Skeletal muscle cell (primary cell): ENCODE results near the gene PROCR.
A peak's percentile ranks its signal among the peaks of the same experiment; 100 is the strongest.
"Not testable (repeated sequence)": the region's sequence is repeated elsewhere in the genome, so short reads cannot be mapped to it uniquely, and the experiment has no call there.

Experiments used
- DNase-seq: peaks from one replicate; pipeline ENCODE4 v3.0.0-alpha.2; 2010; ENCODE audit warnings: low read depth
- H3K4me3 ChIP-seq: 2 replicates; pipeline ENCODE4 v1.5.1; 2011; ENCODE audit warnings: low read depth, mild to moderate bottlenecking, control low read depth, low read length, moderate library complexity

Gene PROCR

GRCh38 chr20:35160341-35160740 lies 11.5 kb upstream of the PROCR start:
- H3K4me3 ChIP-seq, DNase-seq: not testable (repeated sequence)

GRCh38 chr20:35164531-35164930 lies 7.3 kb upstream of the PROCR start:
- H3K4me3 ChIP-seq = not testable (repeated sequence)

GRCh38 chr20:35165221-35166185 lies 6.4 kb upstream of the PROCR start:
- no peak for DNase-seq
- no peak overlapping the region for H3K4me3 ChIP-seq

More at GRCh38 chr20:35164531-35164930, 7.3 kb upstream of the PROCR start:
- DNase-seq = not testable (repeated sequence)

- DNase-seq = no peak
- no peak overlapping the region for H3K4me3 ChIP-seq
These were observed 5.5 kb upstream of the PROCR start for GRCh38 chr20:35166242-35166830.

- DNase-seq = no peak
- no peak overlapping the region for H3K4me3 ChIP-seq
These were observed 4.1 kb upstream of the PROCR start for GRCh38 chr20:35167787-35168186.

- not testable (repeated sequence) for DNase-seq, H3K4me3 ChIP-seq
These were observed 3.0 kb upstream of the PROCR start for GRCh38 chr20:35168701-35169409.

GRCh38 chr20:35171438-35171752 lies 477 bp upstream of the PROCR start:
- H3K4me3 ChIP-seq = peak overlapping the region; percentile 55
- no peak for DNase-seq

- peak overlapping the region; percentile 55 for H3K4me3 ChIP-seq
- no peak for DNase-seq
These were observed 548 bp downstream of the PROCR start for GRCh38 chr20:35172434-35172806.

GRCh38 chr20:35173576-35174192 lies 1.8 kb downstream of the PROCR start:
- no peak for DNase-seq
- no peak overlapping the region for H3K4me3 ChIP-seq

- H3K4me3 ChIP-seq = no peak overlapping the region
These were observed 2.8 kb downstream of the PROCR start for GRCh38 chr20:35174458-35175216.

GRCh38 chr20:35176132-35176531 lies 4.3 kb downstream of the PROCR start:
- H3K4me3 ChIP-seq = no peak overlapping the region
- DNase-seq = no peak

More at GRCh38 chr20:35174458-35175216, 2.8 kb downstream of the PROCR start:
- no peak for DNase-seq

GRCh38 chr20:35179292-35180212 lies 7.7 kb downstream of the PROCR start:
- no peak for DNase-seq
- H3K4me3 ChIP-seq = no peak overlapping the region

GRCh38 chr20:35180266-35180665 lies 8.4 kb downstream of the PROCR start:
- no peak overlapping the region for H3K4me3 ChIP-seq
- no peak for DNase-seq

GRCh38 chr20:35181731-35182130 lies 9.9 kb downstream of the PROCR start:
- DNase-seq = no peak
- no peak overlapping the region for H3K4me3 ChIP-seq

- H3K4me3 ChIP-seq, DNase-seq: not testable (repeated sequence)
These were observed 14.9 kb downstream of the PROCR start for GRCh38 chr20:35186691-35187289.

GRCh38 chr20:35187584-35188190 lies 15.8 kb downstream of the PROCR start:
- DNase-seq = no peak
- no peak overlapping the region for H3K4me3 ChIP-seq

GRCh38 chr20:35189223-35189622 lies 17.4 kb downstream of the PROCR start:
- not testable (repeated sequence) for DNase-seq, H3K4me3 ChIP-seq
